Forelimb muscle (tissue), 1 donor: ENCODE results near the gene C1R. TPM values are rescaled to one million over a fixed set of nuclear protein-coding genes. Genes with fewer than 3 reads are reported as not detected.
"Not testable (repeated sequence)": the region's sequence is repeated elsewhere in the genome, so short reads cannot be mapped to it uniquely, and the experiment has no call there.

Source experiments
- DNase-seq: peaks from one replicate; pipeline ENCODE4 v3.0.0-alpha.2; 2013; ENCODE audit warnings: low read depth
- polyA plus RNA-seq: library from polyadenylated mRNA; unstranded; fragments of 120-200 nt; gene quantifications from one replicate; pipeline ENCODE4 v1.2.1, GENCODE V29; 2013; ENCODE audit not compliant: insufficient read length

Gene C1R
- polyA plus RNA-seq, 1 donor: 80.9 TPM

- no peak for DNase-seq
Measured at GRCh38 chr12:7068240-7068993, 23.8 kb downstream of the C1R start.

- DNase-seq: no peak
Measured at GRCh38 chr12:7067096-7067495, 25.1 kb downstream of the C1R start.

- DNase-seq: no peak
Measured at GRCh38 chr12:7066596-7066995, 25.6 kb downstream of the C1R start.

GRCh38 chr12:7065073-7065623 is 27.1 kb downstream of the C1R start:
- DNase-seq: no peak

GRCh38 chr12:7064516-7064915 is 27.7 kb downstream of the C1R start:
- DNase-seq: no peak

- DNase-seq: no peak
Measured at GRCh38 chr12:7061596-7061995, 30.6 kb downstream of the C1R start.

GRCh38 chr12:7061138-7061537 is 31.1 kb downstream of the C1R start:
- no peak for DNase-seq

GRCh38 chr12:7060353-7060954 is 31.8 kb downstream of the C1R start, which contains the start of gene C1S:
Gene C1S (plus strand): TSS chr12:7060718. CDS start chr12:7061913, 1,195 bp downstream.
- peak; percentile 92 for DNase-seq

GRCh38 chr12:7059780-7060179 is 32.5 kb downstream of the C1R start:
- no peak for DNase-seq

- no peak for DNase-seq
Measured at GRCh38 chr12:7058850-7059395, 33.3 kb downstream of the C1R start.

- no peak for DNase-seq
Measured at GRCh38 chr12:7058163-7058845, 33.9 kb downstream of the C1R start.

GRCh38 chr12:7055736-7056135 is 36.5 kb downstream of the C1R start:
- DNase-seq: not testable (repeated sequence)

- DNase-seq: no peak
Measured at GRCh38 chr12:7054925-7055324, 37.3 kb downstream of the C1R start.

- DNase-seq: not testable (repeated sequence)
Measured at GRCh38 chr12:7049973-7050372, 42.3 kb downstream of the C1R start.

- DNase-seq: not testable (repeated sequence)
Measured at GRCh38 chr12:7049445-7049951, 42.7 kb downstream of the C1R start.

GRCh38 chr12:7047306-7047705 is 44.9 kb downstream of the C1R start:
- DNase-seq: no peak

GRCh38 chr12:7046383-7047105 is 45.7 kb downstream of the C1R start:
- no peak for DNase-seq

GRCh38 chr12:7045913-7046312 is 46.3 kb downstream of the C1R start:
- no peak for DNase-seq

- DNase-seq: no peak
Measured at GRCh38 chr12:7042842-7043241, 49.4 kb downstream of the C1R start.

GRCh38 chr12:7039403-7039802 is 52.8 kb downstream of the C1R start:
- no peak for DNase-seq

- DNase-seq: no peak
Measured at GRCh38 chr12:7038591-7038990, 53.7 kb downstream of the C1R start.
